HEK293 (cell line): ENCODE measurements around the gene PCDH9.

Experiments used
- CTCF ChIA-PET: fragments of 350-600 bp; formaldehyde crosslinking; extraction: SDS; loops from one replicate; lab custom pipeline; 2021; ENCODE audit warnings: antibody characterized with exemption; lab: Yijun Ruan, JAX
- POLR2A ChIA-PET: fragments of 300-600 bp; formaldehyde crosslinking; extraction: SDS; loops from one replicate; lab custom pipeline; 2020; ENCODE audit warnings: antibody characterized with exemption, inconsistent platforms; lab: Yijun Ruan, JAX
- H3K27ac ChIP-seq: fragments of 200-500 bp; sonication (Bioruptor generic); 2 replicates; pipeline ENCODE4 v1.5.1; 2014; ENCODE audit warnings: low read depth, low read length, control low read depth, inconsistent platforms; ENCODE audit errors: extremely low read depth
- H3K36me3 ChIP-seq, 2 experiments: fragments of 200-500 bp in 1 of 2; sonication (Bioruptor generic) in 1 of 2; 1 replicate in 1 of 2; 2 replicates in 1 of 2; pipeline ENCODE4 v1.5.1; 2014 to 2017; ENCODE audit warnings: inconsistent platforms in 2 of 2, low read length in 2 of 2; ENCODE audit not compliant: control insufficient read depth in 2 of 2, insufficient read depth in 1 of 2
- H3K4me1 ChIP-seq: fragments of 200-500 bp; sonication (Bioruptor generic); 2 replicates; pipeline ENCODE4 v1.5.1; 2014; ENCODE audit warnings: mild to moderate bottlenecking, low read length, inconsistent platforms; ENCODE audit not compliant: control insufficient read depth, insufficient read depth
- H3K4me3 ChIP-seq: 2 replicates; pipeline ENCODE4 v1.5.1; 2011; ENCODE audit warnings: low read depth, mild to moderate bottlenecking, control low read depth, low read length, moderate library complexity
- H3K9me3 ChIP-seq: fragments of 200-500 bp; sonication (Bioruptor generic); 2 replicates; pipeline ENCODE4 v1.5.1; 2014; ENCODE audit warnings: low read depth, low read length, inconsistent platforms; ENCODE audit not compliant: control insufficient read depth, insufficient read depth
- ATF2 ChIP-seq: fragments of 450-650 bp; formaldehyde crosslinking; IDR thresholded peaks from 2 replicates; pipeline ENCODE4 v1.5.1; 2016; ENCODE audit warnings: missing biosample characterization, missing genetic modification characterization, low read depth
- BCL11B ChIP-seq: fragments of 450-650 bp; formaldehyde crosslinking; IDR thresholded peaks from 2 replicates; pipeline ENCODE4 v1.5.1; 2016; ENCODE audit warnings: low read depth, missing biosample characterization, missing genetic modification characterization
- KLF9 ChIP-seq: fragments of 450-650 bp; formaldehyde crosslinking; IDR thresholded peaks from 2 replicates; pipeline ENCODE4 v1.5.1; 2016; ENCODE audit warnings: missing biosample characterization, missing genetic modification characterization, low read depth
- TRIM28 ChIP-seq: IDR thresholded peaks from 2 replicates; pipeline ENCODE4 v1.6.1; 2011; ENCODE audit warnings: low read length, control low read depth, borderline replicate concordance
- YY1 ChIP-seq: fragments of 450-650 bp; formaldehyde crosslinking; IDR thresholded peaks from 2 replicates; pipeline ENCODE4 v1.5.1; 2018; ENCODE audit warnings: missing biosample characterization, missing genetic modification characterization
- ZBTB10 ChIP-seq: fragments of 450-650 bp; formaldehyde crosslinking; IDR thresholded peaks from 2 replicates; pipeline ENCODE4 v1.5.1; 2016; ENCODE audit warnings: missing biosample characterization, missing genetic modification characterization
- ZBTB20 ChIP-seq: fragments of 450-650 bp; formaldehyde crosslinking; IDR thresholded peaks from 2 replicates; pipeline ENCODE4 v1.5.1; 2016; ENCODE audit warnings: missing biosample characterization, missing genetic modification characterization
- ZBTB48 ChIP-seq: fragments of 450-650 bp; formaldehyde crosslinking; IDR thresholded peaks from 2 replicates; pipeline ENCODE4 v1.5.1; 2016; ENCODE audit warnings: missing biosample characterization, missing genetic modification characterization
- ZBTB8A ChIP-seq: fragments of 450-650 bp; formaldehyde crosslinking; IDR thresholded peaks from 2 replicates; pipeline ENCODE4 v1.5.1; 2016; ENCODE audit warnings: missing biosample characterization, missing genetic modification characterization
- ZFP41 ChIP-seq: fragments of 450-650 bp; formaldehyde crosslinking; IDR thresholded peaks from 2 replicates; pipeline ENCODE4 v1.5.1; 2016; ENCODE audit warnings: missing biosample characterization, missing genetic modification characterization, borderline replicate concordance
- ZNF133 ChIP-seq: fragments of 450-650 bp; formaldehyde crosslinking; IDR thresholded peaks from 2 replicates; pipeline ENCODE4 v1.5.1; 2016; ENCODE audit warnings: missing biosample characterization, missing genetic modification characterization
- ZNF169 ChIP-seq: fragments of 450-650 bp; formaldehyde crosslinking; IDR thresholded peaks from 2 replicates; pipeline ENCODE4 v1.5.1; 2016; ENCODE audit warnings: missing biosample characterization, missing genetic modification characterization
- ZNF473 ChIP-seq: fragments of 450-650 bp; formaldehyde crosslinking; IDR thresholded peaks from 2 replicates; pipeline ENCODE4 v1.5.1; 2017; ENCODE audit warnings: missing biosample characterization, missing genetic modification characterization
- ZNF48 ChIP-seq: fragments of 450-650 bp; formaldehyde crosslinking; IDR thresholded peaks from 2 replicates; pipeline ENCODE4 v1.5.1; 2016; ENCODE audit warnings: missing biosample characterization, missing genetic modification characterization
- ZNF501 ChIP-seq: fragments of 450-650 bp; formaldehyde crosslinking; IDR thresholded peaks from 2 replicates; pipeline ENCODE4 v1.5.1; 2016; ENCODE audit warnings: missing biosample characterization, missing genetic modification characterization
- ZNF529 ChIP-seq: fragments of 450-650 bp; formaldehyde crosslinking; IDR thresholded peaks from 2 replicates; pipeline ENCODE4 v1.5.1; 2017; ENCODE audit warnings: missing genetic modification characterization, missing biosample characterization; ENCODE audit not compliant: insufficient replicate concordance
- ZNF530 ChIP-seq: fragments of 450-650 bp; formaldehyde crosslinking; IDR thresholded peaks from 2 replicates; pipeline ENCODE4 v1.5.1; 2016; ENCODE audit warnings: low read depth, missing biosample characterization, missing genetic modification characterization
- ZNF629 ChIP-seq: fragments of 450-650 bp; formaldehyde crosslinking; IDR thresholded peaks from 2 replicates; pipeline ENCODE4 v1.5.1; 2017; ENCODE audit warnings: missing biosample characterization, missing genetic modification characterization
- ZNF692 ChIP-seq: fragments of 450-650 bp; formaldehyde crosslinking; IDR thresholded peaks from 2 replicates; pipeline ENCODE4 v1.5.1; 2016; ENCODE audit warnings: missing biosample characterization, missing genetic modification characterization
- ZNF792 ChIP-seq: fragments of 450-650 bp; formaldehyde crosslinking; IDR thresholded peaks from 2 replicates; pipeline ENCODE4 v1.5.1; 2016; ENCODE audit warnings: missing biosample characterization, missing genetic modification characterization
- ZNF830 ChIP-seq: fragments of 450-650 bp; IDR thresholded peaks from 2 replicates; pipeline ENCODE4 v1.5.0; 2018; ENCODE audit warnings: missing biosample characterization, missing genetic modification characterization, low read depth, mild to moderate bottlenecking, moderate library complexity
- ZNF843 ChIP-seq: fragments of 450-650 bp; formaldehyde crosslinking; IDR thresholded peaks from 2 replicates; pipeline ENCODE4 v1.5.1; 2016; ENCODE audit warnings: missing biosample characterization, missing genetic modification characterization
- TF ChIP-seq, protein P1 (sequence below): fragments of 450-650 bp; formaldehyde crosslinking; IDR thresholded peaks from 2 replicates; pipeline ENCODE4 v1.5.1; 2017; ENCODE audit warnings: missing biosample characterization, missing genetic modification characterization
- TF ChIP-seq, protein P2 (sequence below): fragments of 450-650 bp; formaldehyde crosslinking; IDR thresholded peaks from 2 replicates; pipeline ENCODE4 v1.5.1; 2017; ENCODE audit warnings: missing biosample characterization, missing genetic modification characterization
- TF ChIP-seq, protein P3 (sequence below): IDR thresholded peaks from 2 replicates; pipeline ENCODE4 v1.6.1; 2011; ENCODE audit warnings: mild to moderate bottlenecking, low read depth, low read length, borderline replicate concordance

PCDH9 gene

GRCh38 chr13:67192751-67193150 is 37.4 kb downstream of the PCDH9 start (continued):
- TF ChIP-seq ZNF843 (tag by site-specific recombination): no peak
- TF ChIP-seq ZNF792 (tag by site-specific recombination): no peak
- TF ChIP-seq ZBTB8A: no peak
- no peak for TF ChIP-seq ATF2 (tag by site-specific recombination)
- no peak for TF ChIP-seq ZNF692 (tag by site-specific recombination)
- TF ChIP-seq, all 188 proteins: peak for 0

DNA sequence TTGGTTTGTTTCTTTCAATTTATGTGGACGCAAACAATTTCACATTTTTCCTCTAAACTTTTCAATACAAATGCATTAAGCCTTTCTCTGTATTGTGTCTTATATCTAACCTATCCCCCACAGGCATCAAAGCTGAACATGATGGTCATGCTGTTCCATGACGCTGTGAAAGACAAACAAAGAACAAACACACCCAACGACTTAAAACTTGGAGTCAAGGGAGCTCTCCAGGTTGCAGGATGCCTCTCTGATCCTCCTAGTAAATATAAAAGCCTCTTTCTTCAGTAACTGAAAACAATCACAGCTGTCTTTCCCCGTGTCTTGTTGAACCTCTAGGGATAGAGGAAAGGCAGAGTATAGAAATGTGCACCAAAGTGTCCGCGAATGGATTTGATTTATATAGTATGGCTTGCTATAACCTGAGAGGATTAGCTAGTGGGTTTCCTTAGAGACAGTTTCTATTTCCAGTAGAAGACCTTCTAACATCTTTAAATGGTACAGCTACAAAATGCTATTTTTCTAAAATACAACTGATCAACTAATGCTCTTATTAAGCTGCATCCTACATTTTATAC is 43.1 kb downstream of the PCDH9 start:
- POLR2A ChIA-PET: no interaction called here
- CTCF ChIA-PET: interaction anchor here (0.6 kb wide), 1 partner anchor 1304 kb away, joined by 3 read pairs; no protein-coding TSS in a partner anchor

DNA sequence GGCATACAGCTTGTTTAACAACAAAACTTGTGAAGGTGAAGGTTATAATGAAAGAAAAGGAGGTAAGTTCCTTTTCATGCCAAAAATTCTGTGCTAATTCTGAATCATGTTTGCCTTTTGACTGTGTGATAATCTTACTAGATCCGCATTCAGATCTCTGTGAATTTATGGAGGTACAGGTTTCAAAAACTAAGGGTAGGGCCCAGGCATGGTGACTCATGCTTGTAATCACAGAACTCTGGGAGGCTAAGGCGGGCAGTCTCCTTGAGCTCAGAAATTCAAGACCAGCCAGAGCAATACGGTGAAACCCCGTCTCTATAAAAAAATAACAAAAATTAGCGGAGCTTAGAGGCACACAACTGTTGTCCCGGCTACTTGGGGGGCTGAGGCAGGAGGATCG is 45.9 kb downstream of the PCDH9 start:
- no peak overlapping the region for H3K4me3 ChIP-seq
- POLR2A ChIA-PET: no interaction called here
- CTCF ChIA-PET: no interaction called here
- H3K36me3 ChIP-seq: no peaks in the 10 kb centered on the region
- no peaks in the 10 kb centered on the region for H3K9me3 ChIP-seq
- H3K4me1 ChIP-seq: no peaks in the 10 kb centered on the region
- no peak overlapping the region for H3K27ac ChIP-seq
- TF ChIP-seq ZNF133: no peak
- no peak for TF ChIP-seq ZNF169 (tag by site-specific recombination)
- TF ChIP-seq YY1 (tag by site-specific recombination): no peak
- no peak for TF ChIP-seq ZBTB20 (tag by site-specific recombination)
- no peak for TF ChIP-seq ZBTB10
- no peak for TF ChIP-seq ZNF473 (tag by site-specific recombination)
- TF ChIP-seq KLF9 (tag by site-specific recombination): no peak
- TF ChIP-seq, protein P1, sequence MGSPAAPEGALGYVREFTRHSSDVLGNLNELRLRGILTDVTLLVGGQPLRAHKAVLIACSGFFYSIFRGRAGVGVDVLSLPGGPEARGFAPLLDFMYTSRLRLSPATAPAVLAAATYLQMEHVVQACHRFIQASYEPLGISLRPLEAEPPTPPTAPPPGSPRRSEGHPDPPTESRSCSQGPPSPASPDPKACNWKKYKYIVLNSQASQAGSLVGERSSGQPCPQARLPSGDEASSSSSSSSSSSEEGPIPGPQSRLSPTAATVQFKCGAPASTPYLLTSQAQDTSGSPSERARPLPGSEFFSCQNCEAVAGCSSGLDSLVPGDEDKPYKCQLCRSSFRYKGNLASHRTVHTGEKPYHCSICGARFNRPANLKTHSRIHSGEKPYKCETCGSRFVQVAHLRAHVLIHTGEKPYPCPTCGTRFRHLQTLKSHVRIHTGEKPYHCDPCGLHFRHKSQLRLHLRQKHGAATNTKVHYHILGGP (tag by site-specific recombination): no peak
- TF ChIP-seq, protein P2, sequence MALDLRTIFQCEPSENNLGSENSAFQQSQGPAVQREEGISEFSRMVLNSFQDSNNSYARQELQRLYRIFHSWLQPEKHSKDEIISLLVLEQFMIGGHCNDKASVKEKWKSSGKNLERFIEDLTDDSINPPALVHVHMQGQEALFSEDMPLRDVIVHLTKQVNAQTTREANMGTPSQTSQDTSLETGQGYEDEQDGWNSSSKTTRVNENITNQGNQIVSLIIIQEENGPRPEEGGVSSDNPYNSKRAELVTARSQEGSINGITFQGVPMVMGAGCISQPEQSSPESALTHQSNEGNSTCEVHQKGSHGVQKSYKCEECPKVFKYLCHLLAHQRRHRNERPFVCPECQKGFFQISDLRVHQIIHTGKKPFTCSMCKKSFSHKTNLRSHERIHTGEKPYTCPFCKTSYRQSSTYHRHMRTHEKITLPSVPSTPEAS: no peak
- no peak for TF ChIP-seq ZNF530 (tag by site-specific recombination)
- TF ChIP-seq ZNF501 (tag by site-specific recombination): no peak
- TF ChIP-seq ZNF629 (tag by site-specific recombination): no peak
- no peak for TF ChIP-seq BCL11B
- TF ChIP-seq, protein P3, sequence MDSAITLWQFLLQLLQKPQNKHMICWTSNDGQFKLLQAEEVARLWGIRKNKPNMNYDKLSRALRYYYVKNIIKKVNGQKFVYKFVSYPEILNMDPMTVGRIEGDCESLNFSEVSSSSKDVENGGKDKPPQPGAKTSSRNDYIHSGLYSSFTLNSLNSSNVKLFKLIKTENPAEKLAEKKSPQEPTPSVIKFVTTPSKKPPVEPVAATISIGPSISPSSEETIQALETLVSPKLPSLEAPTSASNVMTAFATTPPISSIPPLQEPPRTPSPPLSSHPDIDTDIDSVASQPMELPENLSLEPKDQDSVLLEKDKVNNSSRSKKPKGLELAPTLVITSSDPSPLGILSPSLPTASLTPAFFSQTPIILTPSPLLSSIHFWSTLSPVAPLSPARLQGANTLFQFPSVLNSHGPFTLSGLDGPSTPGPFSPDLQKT: no peak

More for the DNA sequence above, 43.1 kb downstream of the PCDH9 start:
- no peak overlapping the region for H3K4me3 ChIP-seq
- H3K27ac ChIP-seq: no peak overlapping the region
- no peaks in the 10 kb centered on the region for H3K9me3 ChIP-seq
- H3K4me1 ChIP-seq: no peaks in the 10 kb centered on the region
- TF ChIP-seq ZNF48 (tag by site-specific recombination) (no peak), ZBTB48 (tag by site-specific recombination) (no peak), ZNF529 (tag by site-specific recombination) (no peak), ZNF830 (no peak), ZNF843 (tag by site-specific recombination) (no peak), TRIM28 (peak; percentile 75), ZFP41 (tag by site-specific recombination) (no peak)
- no peaks in the 10 kb centered on the region for H3K36me3 ChIP-seq
